ENCODE measurements around the gene ATP8A2.

DNA sequence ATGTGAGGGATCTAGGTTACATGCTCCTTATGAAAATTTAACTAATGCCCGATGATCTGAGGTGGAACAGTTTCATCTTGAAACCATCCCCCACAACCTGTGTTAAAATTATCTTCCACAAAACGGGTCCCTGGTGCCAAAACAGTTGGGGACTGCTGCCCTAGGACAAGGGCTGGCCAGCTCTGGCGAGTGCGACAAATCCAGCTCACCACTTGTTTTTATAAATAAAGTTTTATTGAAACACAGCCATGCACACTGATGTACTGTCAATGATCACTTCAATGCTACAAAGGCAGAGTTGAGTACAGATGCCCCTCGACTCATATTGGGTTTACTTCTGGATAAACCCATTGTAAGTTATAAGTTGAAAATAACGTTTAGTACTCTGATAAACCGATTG, 235.3 kb downstream of the ATP8A2 start:
- TF ChIP-seq, protein P1, sequence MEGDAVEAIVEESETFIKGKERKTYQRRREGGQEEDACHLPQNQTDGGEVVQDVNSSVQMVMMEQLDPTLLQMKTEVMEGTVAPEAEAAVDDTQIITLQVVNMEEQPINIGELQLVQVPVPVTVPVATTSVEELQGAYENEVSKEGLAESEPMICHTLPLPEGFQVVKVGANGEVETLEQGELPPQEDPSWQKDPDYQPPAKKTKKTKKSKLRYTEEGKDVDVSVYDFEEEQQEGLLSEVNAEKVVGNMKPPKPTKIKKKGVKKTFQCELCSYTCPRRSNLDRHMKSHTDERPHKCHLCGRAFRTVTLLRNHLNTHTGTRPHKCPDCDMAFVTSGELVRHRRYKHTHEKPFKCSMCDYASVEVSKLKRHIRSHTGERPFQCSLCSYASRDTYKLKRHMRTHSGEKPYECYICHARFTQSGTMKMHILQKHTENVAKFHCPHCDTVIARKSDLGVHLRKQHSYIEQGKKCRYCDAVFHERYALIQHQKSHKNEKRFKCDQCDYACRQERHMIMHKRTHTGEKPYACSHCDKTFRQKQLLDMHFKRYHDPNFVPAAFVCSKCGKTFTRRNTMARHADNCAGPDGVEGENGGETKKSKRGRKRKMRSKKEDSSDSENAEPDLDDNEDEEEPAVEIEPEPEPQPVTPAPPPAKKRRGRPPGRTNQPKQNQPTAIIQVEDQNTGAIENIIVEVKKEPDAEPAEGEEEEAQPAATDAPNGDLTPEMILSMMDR (IDR thresholded peaks at IDR 0.05): no peak
- TF ChIP-seq ZFX (IDR thresholded peaks at IDR 0.05; ENCODE audit: borderline replicate concordance): no peak

All from 22Rv1 (cell line).